Keratinocyte (primary cell): ENCODE measurements around the gene SELENOW. TPM values are rescaled to one million over a fixed set of nuclear protein-coding genes. Genes with fewer than 3 reads are reported as not detected.
"Not testable (repeated sequence)": the region's sequence is repeated elsewhere in the genome, so short reads cannot be mapped to it uniquely, and the experiment has no call there.

ENCODE experiments used
- DNase-seq: peaks from one replicate; pipeline ENCODE4 v3.0.0-alpha.2; 2011; ENCODE audit warnings: low read depth, missing footprints, low spot score
- FAIRE-seq: peaks from 2 replicates; lab custom pipeline; 2011; peaks lifted over from hg19 to GRCh38; lab: Jason Lieb, UNC
- H2AFZ ChIP-seq: 2 replicates; pipeline ENCODE4 v1.6.0; 2012; ENCODE audit warnings: low read length, control low read depth, inconsistent platforms; ENCODE audit not compliant: control insufficient read depth
- H3K27ac ChIP-seq: 2 replicates; pipeline ENCODE4 v1.5.1; 2011; ENCODE audit warnings: low read length; ENCODE audit not compliant: control insufficient read depth, insufficient read depth
- H3K27me3 ChIP-seq: 3 replicates; pipeline ENCODE4 v1.6.0; 2011; ENCODE audit warnings: low read length; ENCODE audit not compliant: control insufficient read depth, insufficient read depth; ENCODE audit errors: extremely low read depth
- H3K36me3 ChIP-seq, 2 experiments: 2 replicates in 1 of 2; 3 replicates in 1 of 2; pipeline ENCODE4 v1.5.1; 2011; ENCODE audit warnings: low read length in 2 of 2, mild to moderate bottlenecking in 1 of 2; ENCODE audit not compliant: control insufficient read depth in 2 of 2, insufficient read depth in 2 of 2; ENCODE audit errors: extremely low read depth in 1 of 2
- H3K4me1 ChIP-seq: 3 replicates; pipeline ENCODE4 v1.5.1; 2011; ENCODE audit warnings: low read length; ENCODE audit not compliant: control insufficient read depth, insufficient read depth; ENCODE audit errors: extremely low read depth
- H3K4me2 ChIP-seq: 3 replicates; pipeline ENCODE4 v1.6.0; 2011; ENCODE audit warnings: low read depth, low read length; ENCODE audit not compliant: control insufficient read depth, insufficient read depth; ENCODE audit errors: extremely low read depth
- H3K4me3 ChIP-seq, 3 experiments: fragments of 200-600 bp in 1 of 3; sonication (generic) in 1 of 3; 2 replicates in 2 of 3; 3 replicates in 1 of 3; pipeline ENCODE4 v1.5.1; 2011 to 2016; ENCODE audit warnings: low read length in 3 of 3, mild to moderate bottlenecking in 3 of 3, control low read depth in 2 of 3, inconsistent platforms in 1 of 3, low read depth in 1 of 3, mixed read lengths in 1 of 3, mixed run types in 1 of 3, moderate library complexity in 1 of 3; ENCODE audit not compliant: control insufficient read depth in 2 of 3, insufficient read depth in 2 of 3; ENCODE audit errors: extremely low read depth in 1 of 3
- H3K79me2 ChIP-seq: 2 replicates; pipeline ENCODE4 v1.6.0; 2012; ENCODE audit warnings: low read length; ENCODE audit not compliant: control insufficient read depth, insufficient read depth
- H3K9ac ChIP-seq: 3 replicates; pipeline ENCODE4 v1.6.0; 2011; ENCODE audit warnings: low read length; ENCODE audit not compliant: control insufficient read depth, insufficient read depth; ENCODE audit errors: extremely low read depth
- H3K9me1 ChIP-seq: 3 replicates; pipeline ENCODE4 v1.6.0; 2011; ENCODE audit warnings: low read length; ENCODE audit not compliant: control insufficient read depth, insufficient read depth; ENCODE audit errors: extremely low read depth
- H3K9me3 ChIP-seq: 2 replicates; pipeline ENCODE4 v1.5.1; 2012; ENCODE audit warnings: low read depth, low read length; ENCODE audit not compliant: control insufficient read depth
- H4K20me1 ChIP-seq: 3 replicates; pipeline ENCODE4 v1.6.0; 2011; ENCODE audit warnings: low read length; ENCODE audit not compliant: control insufficient read depth, insufficient read depth; ENCODE audit errors: extremely low read depth
- EZH2 ChIP-seq: IDR thresholded peaks from one replicate; pipeline ENCODE4 v1.6.1; 2012; ENCODE audit warnings: inconsistent platforms, mild to moderate bottlenecking, low read length, moderate library complexity
- dilution Hi-C: fragments of 300-500 bp; cut with MboI; formaldehyde crosslinking; loops from one replicate; pipeline ENCODE4 v1.7.0; 2020; ENCODE audit warnings: low sequenced_read_pairs; ENCODE audit not compliant: extremely low pct_ligation_motif_present
- polyA plus RNA-seq, 5 experiments: library from polyadenylated mRNA; depleted of rRNA in 3 of 5; stranded (reverse) in 3 of 5; stranded (forward) in 1 of 5; unstranded in 1 of 5; fragments of >200 nt; gene quantifications; 1 replicate in 1 of 5; 2 replicates in 3 of 5; 3 replicates in 1 of 5; pipeline versions ENCODE4 v1.2.1 to v1.2.3, GENCODE V29; 2011 to 2012; ENCODE audit warnings: missing spikeins in 2 of 5, low read depth in 1 of 5, low replicate concordance in 1 of 5
- TF ChIP-seq, protein P1 (sequence below), 3 experiments: IDR thresholded peaks in 1 of 3; conservative IDR thresholded peaks in 1 of 3; optimal IDR thresholded peaks in 1 of 3; 2 replicates in 2 of 3; 3 replicates in 1 of 3; pipeline versions ENCODE3 to v1.5.1; 2011; ENCODE audit warnings: low read length in 3 of 3, mild to moderate bottlenecking in 3 of 3, moderate library complexity in 2 of 3, control low read depth in 1 of 3, inconsistent platforms in 1 of 3; ENCODE audit not compliant: insufficient read depth in 2 of 3; ENCODE audit errors: extremely low read depth in 1 of 3

Gene SELENOW
- polyA plus RNA-seq, 1 donor (not counting 4 experiments of a cell fraction or from before 2014, with no cell fraction given), result 509 TPM

DNA sequence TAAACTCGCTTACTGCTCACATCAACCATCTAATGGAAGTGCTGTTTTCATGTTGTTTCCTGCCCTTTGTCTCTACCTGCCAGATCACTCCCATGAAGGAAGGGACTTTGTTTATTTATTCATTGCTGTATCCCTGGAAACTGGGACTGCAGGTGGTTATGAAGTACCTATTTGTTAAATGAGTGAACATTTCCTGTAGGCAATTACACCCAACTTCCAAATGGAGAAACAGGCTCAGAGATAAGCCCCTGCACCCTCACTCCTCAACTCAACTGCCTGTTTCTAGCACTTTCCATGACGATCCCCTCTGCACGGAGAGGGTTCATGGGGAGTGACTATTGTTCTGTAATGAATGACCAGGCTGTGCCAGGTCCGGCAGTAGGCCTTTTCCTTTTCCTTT, 1.9 kb upstream of the SELENOW start:
- dilution Hi-C loops, result no loop called here
- H3K9ac ChIP-seq, result peak overlapping the region; percentile 42
- TF ChIP-seq, protein P1, sequence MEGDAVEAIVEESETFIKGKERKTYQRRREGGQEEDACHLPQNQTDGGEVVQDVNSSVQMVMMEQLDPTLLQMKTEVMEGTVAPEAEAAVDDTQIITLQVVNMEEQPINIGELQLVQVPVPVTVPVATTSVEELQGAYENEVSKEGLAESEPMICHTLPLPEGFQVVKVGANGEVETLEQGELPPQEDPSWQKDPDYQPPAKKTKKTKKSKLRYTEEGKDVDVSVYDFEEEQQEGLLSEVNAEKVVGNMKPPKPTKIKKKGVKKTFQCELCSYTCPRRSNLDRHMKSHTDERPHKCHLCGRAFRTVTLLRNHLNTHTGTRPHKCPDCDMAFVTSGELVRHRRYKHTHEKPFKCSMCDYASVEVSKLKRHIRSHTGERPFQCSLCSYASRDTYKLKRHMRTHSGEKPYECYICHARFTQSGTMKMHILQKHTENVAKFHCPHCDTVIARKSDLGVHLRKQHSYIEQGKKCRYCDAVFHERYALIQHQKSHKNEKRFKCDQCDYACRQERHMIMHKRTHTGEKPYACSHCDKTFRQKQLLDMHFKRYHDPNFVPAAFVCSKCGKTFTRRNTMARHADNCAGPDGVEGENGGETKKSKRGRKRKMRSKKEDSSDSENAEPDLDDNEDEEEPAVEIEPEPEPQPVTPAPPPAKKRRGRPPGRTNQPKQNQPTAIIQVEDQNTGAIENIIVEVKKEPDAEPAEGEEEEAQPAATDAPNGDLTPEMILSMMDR (optimal IDR thresholded peaks at IDR 0.05 in 1 of 3, IDR thresholded peaks at IDR 0.05 in 1 of 3, conservative IDR thresholded peaks at IDR 0.05 in 1 of 3; ENCODE audit: extremely low read depth in 1 of 3, insufficient read depth in 2 of 3, low read length in 3 of 3), result no peak
- TF ChIP-seq EZH2, result no peak
- H3K9me3 ChIP-seq, result no peaks in the 10 kb centered on the region
- no peak overlapping the region for H3K4me3 ChIP-seq
- peak; percentile 79 for DNase-seq
- H4K20me1 ChIP-seq, result no peaks in the 10 kb centered on the region
- peak overlapping the region; percentile 98 for H3K27ac ChIP-seq
- no peak overlapping the region for H3K4me2 ChIP-seq
- H2AFZ ChIP-seq, result no peak overlapping the region
- H3K9me1 ChIP-seq, result peaks cover 2% of the 10 kb centered on the region
- no peaks in the 10 kb centered on the region for H3K27me3 ChIP-seq
- FAIRE-seq, result no peak
- H3K79me2 ChIP-seq, result peaks cover 25% of the 10 kb centered on the region
- H3K36me3 ChIP-seq, result peaks cover 7 to 10% of the 10 kb centered on the region in 2 experiments
- peaks cover 14% of the 10 kb centered on the region for H3K4me1 ChIP-seq

DNA sequence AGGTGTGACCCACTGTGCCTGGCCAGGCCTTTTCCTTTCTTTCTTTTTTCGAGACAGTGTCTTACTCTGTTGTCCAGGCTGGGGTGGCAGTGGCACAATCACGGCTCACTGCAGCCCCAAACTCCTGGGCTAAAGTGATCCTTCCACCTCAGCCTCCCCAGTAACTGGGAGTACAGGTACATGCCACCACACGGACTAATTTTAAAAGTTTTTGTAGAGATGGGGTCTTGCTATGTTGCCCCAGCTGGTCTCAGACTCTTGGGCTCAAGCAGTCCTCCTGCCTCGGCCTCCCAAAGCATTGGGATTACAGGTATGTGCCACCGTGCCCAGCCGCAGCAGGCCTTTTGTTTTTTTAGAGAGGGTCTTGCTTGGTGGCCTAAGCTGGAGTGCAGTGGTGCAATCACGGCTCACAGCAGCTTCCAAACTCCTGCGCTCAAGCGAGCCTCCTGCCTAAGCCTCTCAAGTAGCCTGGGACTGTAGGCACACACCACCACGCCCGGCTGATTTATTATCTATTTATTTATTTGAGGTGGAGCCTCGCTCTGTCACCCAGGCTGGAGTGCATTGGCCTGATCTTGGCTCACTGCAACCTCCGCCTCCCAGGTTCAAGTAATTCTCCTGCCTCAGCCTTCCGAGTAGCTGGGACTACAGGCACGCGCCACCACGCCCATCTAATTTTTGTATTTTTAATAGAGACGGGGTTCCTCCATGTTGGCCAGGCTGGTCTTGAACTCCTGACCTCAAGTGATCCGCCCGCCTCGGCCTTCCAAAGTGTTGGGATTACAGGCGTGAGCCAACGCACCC, 1.1 kb upstream of the SELENOW start:
- FAIRE-seq, H2AFZ ChIP-seq, DNase-seq, H3K9me3 ChIP-seq, H3K9me1 ChIP-seq, dilution Hi-C loops, H4K20me1 ChIP-seq, H3K27me3 ChIP-seq: not testable (repeated sequence)
- Histone ChIP-seq H3K9ac (peak overlapping the region; percentile 98), H3K4me2 (peak overlapping the region; percentile 77), H3K27ac (peak overlapping the region; percentile 98), H3K36me3 (peaks cover 11 to 13% of the 10 kb centered on the region in 2 experiments), H3K4me3 (peak overlapping the region; percentile 77 to 97 (median 83)), H3K79me2 (peaks cover 25% of the 10 kb centered on the region), H3K4me1 (peaks cover 14% of the 10 kb centered on the region)
